Stimulated activated CD8-positive, alpha-beta memory T cell treated with anti-CD3 and anti-CD28 coated beads, Interleukin-12 subunit alpha, Interleukin-12 subunit beta, amount 100 ng/mL, for 24 hours (primary cell): Measurements from ENCODE around the gene RNF5.
"Not testable (repeated sequence)": the region's sequence is repeated elsewhere in the genome, so short reads cannot be mapped to it uniquely, and the experiment has no call there.

Experiments used
- DNase-seq: peaks from one replicate; pipeline ENCODE4 v3.0.0-alpha.2; 2020; ENCODE audit errors: extremely low read depth

The RNF5 gene, protein sequence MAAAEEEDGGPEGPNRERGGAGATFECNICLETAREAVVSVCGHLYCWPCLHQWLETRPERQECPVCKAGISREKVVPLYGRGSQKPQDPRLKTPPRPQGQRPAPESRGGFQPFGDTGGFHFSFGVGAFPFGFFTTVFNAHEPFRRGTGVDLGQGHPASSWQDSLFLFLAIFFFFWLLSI

DNA sequence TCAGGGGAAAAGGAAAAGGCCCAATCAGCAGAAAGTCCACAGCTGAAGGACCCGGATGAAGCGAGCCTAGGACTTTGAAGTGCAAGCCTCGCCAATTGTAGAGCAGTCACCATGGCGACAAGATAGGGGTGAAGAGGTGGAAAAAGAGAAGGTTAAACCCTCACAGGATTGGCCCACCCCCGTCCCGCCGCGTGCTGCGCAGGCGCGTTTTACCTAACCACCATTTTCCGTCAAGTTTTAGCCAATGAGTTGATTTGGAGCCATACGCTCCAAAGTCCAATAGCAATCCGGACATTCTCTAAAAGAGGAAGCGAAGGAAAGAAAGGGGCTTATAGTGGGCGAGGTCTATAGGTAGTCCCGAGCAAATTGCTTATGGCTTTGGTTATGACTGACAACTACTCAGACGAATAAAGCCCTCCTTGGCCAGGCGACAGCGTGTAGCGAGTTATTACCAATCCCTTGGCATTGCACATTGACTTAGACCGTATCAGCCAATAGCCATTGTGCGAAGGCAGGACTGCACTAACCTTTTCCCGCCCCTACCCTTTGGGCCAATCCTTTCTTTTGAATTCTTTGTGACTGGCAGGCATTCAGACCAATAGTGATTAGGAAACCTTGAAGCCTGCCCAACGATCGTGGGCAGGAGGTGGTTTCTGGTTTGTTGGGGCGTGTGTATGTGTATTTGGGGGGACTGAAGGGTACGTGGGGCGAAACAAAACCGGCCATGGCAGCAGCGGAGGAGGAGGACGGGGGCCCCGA, at the start of gene RNF5:
Gene RNF5 (plus strand): TSS at position 618 of the 759 bp plus-strand sequence. CDS start 107 bp downstream, at position 725.
- DNase-seq: peak; percentile 83

DNA sequence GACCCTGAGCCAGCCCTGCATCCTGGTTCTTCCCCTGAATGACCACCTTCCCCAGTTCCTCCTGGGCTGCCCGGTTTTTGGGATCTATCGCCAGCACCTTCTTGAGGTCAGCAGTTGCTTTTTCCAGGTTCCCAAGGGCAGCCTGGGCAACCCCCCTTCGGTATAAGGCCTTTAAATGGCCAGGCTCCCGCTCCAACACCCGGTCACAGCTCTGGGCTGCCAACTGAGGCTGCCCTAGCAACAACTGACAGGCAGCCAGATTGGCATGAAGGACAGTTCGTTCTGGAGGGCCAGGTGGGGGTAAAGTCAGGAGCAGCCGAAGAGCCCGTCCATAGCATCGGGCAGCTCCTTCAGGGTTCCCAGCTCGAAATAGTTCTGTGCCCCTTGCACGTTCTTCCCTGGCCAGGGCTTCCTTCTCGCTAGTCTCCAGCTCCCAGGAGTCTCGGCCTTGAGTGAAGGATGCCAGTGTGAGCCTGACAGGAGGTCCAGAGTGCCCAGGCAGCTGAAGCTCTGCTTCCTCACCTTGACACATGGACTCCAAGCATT, 49.4 kb upstream of the RNF5 start:
- DNase-seq: no peak

DNA sequence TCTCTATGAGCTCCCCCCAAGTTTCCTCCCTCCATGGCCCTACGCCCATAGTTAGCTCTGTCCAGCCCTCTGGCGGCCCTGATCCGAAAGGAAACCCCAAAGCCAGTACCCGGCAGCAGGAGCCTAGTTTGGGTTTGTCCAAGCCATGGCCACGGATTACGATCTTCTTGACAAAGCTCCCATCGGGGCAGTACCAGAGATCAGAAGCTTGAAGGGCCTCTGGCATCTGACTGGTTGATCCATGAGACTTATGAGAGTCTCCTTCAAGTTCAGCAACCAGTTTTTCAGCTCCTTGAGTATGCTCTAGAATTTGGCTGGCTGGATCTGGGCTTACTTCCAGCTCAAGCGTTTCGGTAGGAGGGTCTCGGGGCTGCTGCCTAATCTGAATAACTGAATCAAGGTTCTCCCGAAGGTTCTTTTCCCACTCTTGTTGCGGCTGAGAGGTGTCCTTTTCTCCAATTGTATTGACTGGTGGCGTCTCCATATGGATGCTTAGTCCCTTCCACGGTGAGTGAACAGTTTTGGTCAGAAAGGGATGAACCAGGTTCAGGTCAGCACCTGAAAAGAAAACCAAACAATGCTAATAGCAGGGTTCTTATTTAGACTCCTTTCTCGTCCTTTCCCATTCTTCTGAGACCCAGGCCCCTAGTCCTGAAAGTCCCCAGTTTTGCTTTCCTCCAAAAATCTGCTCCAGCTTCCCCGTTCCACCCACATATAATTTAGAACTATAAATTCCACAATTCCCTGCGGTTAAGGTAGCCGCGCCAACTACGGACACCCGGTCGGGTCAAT, 48.7 kb upstream of the RNF5 start:
- no peak for DNase-seq

GRCh38 chr6:32131439-32131948, 46.7 kb upstream of the RNF5 start:
- DNase-seq: no peak

DNA sequence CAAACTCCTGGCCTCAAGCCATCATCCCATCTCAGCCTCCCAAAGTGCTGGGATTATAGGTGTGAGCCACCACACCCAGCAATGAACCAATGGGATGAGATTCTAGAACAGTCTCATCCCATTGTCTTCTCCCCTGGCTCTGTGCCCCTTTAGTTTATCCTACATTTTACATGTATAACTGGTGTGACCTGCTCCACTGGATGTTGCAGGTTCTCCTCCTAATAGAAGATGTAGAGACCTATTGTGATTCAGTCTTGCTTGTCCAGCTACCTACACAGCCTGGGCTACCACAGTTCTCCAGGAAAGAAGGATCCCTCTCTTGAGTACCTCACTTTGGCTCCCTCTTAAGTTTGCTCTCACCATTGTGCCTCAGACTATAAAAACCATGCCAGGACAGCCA, 46.1 kb upstream of the RNF5 start:
- DNase-seq: no peak

DNA sequence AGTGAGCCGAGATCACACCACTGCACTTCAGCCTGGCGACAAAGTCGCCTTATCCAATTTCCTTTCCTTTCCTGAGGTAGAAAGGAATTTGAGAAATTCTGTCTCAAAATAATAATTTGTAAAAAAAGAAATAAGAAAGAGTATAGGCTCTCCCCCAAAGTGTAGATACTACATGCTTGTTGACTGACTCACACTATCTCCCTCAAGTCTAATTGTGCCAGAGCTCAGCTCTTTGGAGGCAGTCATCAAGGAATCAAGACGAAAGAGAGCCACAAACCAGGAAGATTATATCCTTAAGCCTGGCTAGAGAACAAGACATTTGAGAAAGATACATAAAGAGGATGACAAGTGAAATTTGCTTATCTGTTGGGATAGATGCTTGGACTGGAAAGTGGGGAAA, 44.4 kb upstream of the RNF5 start:
- DNase-seq: no peak

GRCh38 chr6:32137454-32137853, 40.8 kb upstream of the RNF5 start:
- DNase-seq: no peak

GRCh38 chr6:32139590-32139989, 38.6 kb upstream of the RNF5 start:
- DNase-seq: no peak

GRCh38 chr6:32140420-32141046, 37.7 kb upstream of the RNF5 start:
- no peak for DNase-seq

GRCh38 chr6:32144238-32144637, 34.0 kb upstream of the RNF5 start:
- DNase-seq: not testable (repeated sequence)

DNA sequence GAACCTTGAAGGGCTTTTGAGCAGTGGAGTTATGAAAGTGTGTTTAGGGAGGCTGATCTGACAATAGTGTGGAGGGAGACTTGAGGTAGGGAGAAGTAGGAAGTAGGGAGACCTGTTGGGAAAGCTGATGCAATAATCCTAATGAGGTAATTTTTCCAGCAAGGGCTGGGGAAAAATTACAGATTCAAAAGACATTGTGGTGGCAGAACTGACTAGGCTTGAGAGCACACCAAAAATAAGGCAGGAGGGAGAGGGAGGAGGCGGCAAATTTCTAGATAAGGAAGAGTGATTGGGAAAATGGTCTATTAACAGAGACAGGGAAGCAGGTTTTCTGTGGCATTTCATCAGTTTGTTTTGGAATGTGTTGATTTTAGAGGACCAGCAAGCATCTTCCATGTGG, 31.9 kb upstream of the RNF5 start:
- no peak for DNase-seq

DNA sequence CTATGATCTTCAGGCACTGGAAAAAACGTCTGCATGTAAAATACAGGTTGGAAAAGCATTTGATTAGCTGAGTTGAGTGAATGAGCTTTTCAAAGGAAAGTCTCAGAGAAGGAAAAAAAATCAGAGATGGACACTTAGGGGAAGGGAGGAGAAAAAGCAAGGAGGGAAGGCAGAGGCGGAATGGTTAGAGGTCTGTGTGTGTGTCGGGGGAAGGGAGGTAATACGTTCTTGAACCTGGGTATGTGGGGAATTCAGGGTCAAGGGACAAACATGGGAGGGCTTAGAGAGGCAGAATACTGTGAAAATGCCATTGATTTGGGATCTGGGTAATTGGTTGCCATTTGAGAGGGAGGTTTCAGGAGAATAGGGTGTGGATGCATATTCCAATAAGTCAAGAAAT, 31.5 kb upstream of the RNF5 start:
- DNase-seq: no peak

GRCh38 chr6:32147401-32148132, 30.6 kb upstream of the RNF5 start:
- DNase-seq: no peak

DNA sequence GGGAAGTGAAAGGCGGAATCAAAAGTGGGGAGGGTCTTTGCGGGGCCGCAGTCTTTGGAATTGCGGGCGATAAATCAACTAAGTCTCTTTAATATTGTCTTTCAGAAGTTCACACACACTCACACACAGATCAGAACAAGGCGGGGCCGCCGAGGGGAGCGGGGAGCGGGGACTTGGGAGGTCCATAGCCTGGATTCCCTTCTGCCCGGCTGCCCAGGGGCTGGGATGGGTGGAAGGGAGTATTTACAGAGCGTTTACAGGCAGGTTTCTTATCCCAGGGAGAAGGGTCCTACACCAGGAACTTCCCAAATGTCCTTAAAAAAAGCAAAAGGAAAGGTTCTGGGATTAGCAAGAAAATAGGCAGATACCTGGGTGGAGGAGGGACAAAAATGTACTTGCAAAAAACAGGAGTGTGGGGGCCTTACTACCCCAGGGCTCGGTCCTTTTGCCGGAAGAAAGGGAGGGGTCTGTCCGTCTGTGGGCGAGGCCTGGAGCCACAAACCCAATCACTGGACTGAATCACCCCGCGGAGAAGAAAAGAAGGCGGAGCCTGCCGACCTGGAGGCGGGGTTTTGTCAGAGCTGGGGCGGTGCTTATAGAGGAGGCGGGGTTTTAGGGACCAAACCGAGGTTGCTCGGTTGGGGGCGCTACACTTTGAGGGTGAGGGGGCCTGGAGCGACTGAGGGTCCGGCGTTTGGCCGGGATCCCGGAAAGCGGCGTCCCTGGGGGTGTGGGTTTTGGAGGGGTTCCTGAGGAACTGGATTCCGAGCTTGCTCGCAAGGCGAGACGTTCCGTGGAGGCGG, 29.7 kb upstream of the RNF5 start:
- DNase-seq: no peak

DNA sequence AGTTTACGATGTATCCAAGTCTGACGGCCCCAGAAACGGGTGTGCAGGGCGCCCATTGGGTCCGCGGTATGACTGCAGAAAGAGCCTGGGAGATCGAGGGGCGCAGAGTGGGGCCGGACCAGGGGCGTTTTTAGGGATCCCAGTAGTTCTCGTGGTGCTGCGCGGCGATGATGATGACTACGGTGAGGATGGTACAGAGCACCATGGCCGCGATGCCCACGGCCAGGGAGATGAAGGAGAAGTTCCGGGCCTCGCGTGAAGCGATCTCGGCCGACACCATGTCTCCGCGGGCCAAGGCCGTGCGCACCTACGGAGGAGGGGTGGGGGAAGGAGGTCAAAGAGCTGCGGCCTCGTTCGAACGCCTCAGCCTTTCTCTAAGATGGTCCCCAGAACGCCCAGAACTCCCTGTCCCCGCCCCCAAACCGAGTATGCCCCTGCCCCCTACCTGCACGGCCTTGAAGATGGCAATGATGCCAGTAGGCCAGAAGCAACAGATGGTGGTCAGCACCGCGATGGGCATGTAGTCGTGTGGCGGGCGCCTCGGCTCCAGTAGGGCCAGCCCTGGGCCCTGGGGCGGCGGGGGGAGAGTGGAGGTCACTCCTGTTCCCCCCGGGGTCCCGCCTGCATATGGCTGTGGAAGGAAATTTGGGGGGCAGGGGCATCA, 29.0 kb upstream of the RNF5 start:
- no peak for DNase-seq

DNA sequence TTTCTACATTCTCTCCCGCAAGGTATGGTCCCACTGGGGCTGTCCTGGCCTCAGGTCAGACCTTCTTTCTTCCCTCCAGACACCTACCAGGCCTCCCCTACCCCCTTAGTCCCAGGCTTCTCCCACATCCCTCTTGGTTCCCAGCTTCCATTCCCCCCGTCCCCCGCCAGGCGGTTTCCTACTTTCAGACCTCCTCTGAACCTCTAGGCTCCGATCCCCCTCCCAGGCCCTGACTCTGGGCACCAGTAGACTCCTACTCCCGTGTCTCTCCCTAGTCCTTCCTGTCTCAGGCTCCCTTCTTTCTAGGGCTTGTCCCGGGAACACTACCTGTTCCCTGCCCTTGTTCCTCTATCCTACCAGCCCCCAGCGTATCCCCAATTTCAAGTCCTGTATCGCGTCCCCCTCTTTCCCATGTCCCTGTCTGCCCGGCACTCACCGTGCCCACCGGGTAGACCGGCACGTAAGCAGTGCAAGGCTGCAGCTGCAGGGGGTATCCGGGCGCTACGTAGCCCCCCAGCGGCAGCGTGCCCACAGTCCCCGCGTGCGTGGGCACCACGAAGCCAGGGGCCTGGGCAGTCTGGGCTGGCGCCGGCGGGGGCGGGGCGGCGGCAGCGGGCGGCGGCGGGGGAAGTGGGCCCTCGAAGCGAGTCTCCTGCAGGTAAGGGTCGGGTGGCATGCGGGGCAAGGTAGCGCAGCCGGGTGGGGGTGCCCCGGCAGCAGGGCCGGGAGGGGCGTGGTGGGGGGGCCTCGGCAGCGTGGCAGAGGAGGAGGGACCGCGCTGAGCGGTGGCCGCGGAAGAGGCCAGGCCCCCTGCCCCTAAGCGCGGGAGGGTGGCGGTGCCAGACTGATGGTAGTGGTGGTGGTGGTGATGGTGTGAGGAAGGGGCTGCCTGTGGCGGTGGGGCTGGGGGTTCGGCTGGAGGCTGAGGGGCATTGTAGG, 28.0 kb upstream of the RNF5 start:
- no peak for DNase-seq

- no peak for DNase-seq
Observed at GRCh38 chr6:32151181-32151862, 26.9 kb upstream of the RNF5 start.
